ENCODE measurements around the gene C1orf53.

GRCh38 chr1:197920414-197921117 lies 18.1 kb downstream of the C1orf53 start:
- TF ChIP-seq, protein P1, sequence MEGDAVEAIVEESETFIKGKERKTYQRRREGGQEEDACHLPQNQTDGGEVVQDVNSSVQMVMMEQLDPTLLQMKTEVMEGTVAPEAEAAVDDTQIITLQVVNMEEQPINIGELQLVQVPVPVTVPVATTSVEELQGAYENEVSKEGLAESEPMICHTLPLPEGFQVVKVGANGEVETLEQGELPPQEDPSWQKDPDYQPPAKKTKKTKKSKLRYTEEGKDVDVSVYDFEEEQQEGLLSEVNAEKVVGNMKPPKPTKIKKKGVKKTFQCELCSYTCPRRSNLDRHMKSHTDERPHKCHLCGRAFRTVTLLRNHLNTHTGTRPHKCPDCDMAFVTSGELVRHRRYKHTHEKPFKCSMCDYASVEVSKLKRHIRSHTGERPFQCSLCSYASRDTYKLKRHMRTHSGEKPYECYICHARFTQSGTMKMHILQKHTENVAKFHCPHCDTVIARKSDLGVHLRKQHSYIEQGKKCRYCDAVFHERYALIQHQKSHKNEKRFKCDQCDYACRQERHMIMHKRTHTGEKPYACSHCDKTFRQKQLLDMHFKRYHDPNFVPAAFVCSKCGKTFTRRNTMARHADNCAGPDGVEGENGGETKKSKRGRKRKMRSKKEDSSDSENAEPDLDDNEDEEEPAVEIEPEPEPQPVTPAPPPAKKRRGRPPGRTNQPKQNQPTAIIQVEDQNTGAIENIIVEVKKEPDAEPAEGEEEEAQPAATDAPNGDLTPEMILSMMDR (IDR thresholded peaks at IDR 0.05): no peak
- no peak for TF ChIP-seq POLR2AphosphoS5 (IDR thresholded peaks at IDR 0.05)
- TF ChIP-seq POLR2A (IDR thresholded peaks at IDR 0.05): no peak
- TF ChIP-seq EP300 (IDR thresholded peaks at IDR 0.05): no peak

All from suprapubic skin (tissue), 4 donors.